Epithelial cell of esophagus (primary cell): Measurements from ENCODE around the gene TNFRSF4.

Experiments used
- DNase-seq: peaks from one replicate; pipeline ENCODE4 v3.0.0; 2010; ENCODE audit warnings: low read depth
- H3K4me3 ChIP-seq: 2 replicates; pipeline ENCODE4 v1.5.1; 2011; ENCODE audit warnings: mild to moderate bottlenecking, low read length, control low read depth
- TF ChIP-seq, protein P1 (sequence below): IDR thresholded peaks from 2 replicates; pipeline ENCODE4 v1.5.1; 2011; ENCODE audit warnings: low read depth, mild to moderate bottlenecking, low read length, control low read depth, inconsistent platforms; ENCODE audit not compliant: insufficient read depth; ENCODE audit errors: missing control alignments

Gene TNFRSF4

DNA sequence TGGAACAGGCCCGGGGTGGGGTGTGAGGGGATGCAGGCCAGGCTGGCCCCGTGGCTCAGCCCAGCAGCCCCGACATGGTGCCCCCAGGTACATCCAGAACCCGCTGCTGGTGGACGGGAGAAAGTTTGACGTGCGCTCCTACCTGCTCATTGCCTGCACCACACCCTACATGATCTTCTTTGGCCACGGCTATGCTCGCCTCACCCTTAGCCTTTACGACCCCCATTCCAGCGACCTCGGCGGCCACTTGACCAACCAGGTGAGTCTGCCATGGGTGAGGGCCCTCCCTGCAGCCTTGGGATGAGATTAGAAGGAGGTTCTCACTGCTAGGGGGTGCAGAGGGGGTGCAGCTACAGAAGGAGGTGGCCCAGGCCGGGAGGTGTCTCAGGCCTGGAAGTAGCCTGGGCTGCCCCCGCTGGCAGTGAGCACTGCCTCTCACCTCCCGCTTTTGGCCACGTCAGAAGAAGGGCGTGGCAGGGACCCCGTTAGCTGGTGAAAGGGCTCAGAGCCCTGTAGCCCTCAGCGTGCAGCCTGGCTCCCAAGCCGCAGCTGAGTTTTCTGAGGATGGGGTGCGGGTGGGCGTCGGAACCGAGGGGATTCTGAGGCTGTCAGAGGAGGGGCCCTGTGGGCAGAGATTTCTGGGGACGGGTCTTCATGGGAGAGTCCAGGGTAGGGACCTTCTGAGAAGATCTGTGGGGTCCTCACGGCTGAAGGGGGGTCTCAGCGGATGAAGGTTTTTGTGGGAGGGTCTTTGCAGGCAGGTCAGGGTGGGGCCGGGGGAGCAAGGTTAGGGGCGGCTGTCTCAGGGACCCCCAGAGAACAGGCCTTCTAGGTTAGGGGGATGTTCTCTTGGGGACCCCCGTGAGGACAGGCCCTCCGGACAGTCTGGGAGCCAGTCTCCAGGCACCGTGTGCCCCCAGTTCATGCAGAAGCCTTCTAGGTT lies 29.8 kb downstream of the TNFRSF4 start:
- no peak overlapping the region for H3K4me3 ChIP-seq
- TF ChIP-seq, protein P1, sequence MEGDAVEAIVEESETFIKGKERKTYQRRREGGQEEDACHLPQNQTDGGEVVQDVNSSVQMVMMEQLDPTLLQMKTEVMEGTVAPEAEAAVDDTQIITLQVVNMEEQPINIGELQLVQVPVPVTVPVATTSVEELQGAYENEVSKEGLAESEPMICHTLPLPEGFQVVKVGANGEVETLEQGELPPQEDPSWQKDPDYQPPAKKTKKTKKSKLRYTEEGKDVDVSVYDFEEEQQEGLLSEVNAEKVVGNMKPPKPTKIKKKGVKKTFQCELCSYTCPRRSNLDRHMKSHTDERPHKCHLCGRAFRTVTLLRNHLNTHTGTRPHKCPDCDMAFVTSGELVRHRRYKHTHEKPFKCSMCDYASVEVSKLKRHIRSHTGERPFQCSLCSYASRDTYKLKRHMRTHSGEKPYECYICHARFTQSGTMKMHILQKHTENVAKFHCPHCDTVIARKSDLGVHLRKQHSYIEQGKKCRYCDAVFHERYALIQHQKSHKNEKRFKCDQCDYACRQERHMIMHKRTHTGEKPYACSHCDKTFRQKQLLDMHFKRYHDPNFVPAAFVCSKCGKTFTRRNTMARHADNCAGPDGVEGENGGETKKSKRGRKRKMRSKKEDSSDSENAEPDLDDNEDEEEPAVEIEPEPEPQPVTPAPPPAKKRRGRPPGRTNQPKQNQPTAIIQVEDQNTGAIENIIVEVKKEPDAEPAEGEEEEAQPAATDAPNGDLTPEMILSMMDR = no peak
- DNase-seq = no peak

DNA sequence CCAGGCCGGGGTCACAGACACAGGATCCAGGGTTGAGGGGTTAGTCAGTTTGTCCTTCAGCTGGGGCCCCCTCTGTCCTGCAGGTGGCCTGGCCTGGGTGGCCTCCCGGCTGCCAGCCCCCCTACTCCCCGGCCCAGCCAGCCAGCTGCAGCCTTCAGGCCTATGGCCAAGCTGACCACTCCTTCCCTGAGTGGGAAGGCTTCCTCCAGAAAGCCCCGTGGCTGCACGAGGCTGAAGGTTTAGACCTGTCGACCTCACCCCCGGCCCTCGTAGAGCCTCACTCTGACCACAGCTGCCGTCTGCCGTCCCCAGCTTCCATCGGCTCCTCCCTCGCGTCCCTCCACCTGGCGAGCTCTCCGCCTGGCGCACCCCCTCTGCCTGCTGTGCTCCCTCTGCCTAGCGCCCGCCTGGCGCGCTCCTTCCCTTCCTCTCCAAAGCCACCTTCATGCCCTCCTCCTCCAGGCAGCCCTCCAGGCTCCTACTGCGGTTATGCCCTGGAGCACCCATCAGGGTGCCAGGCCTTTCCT lies 30.7 kb downstream of the TNFRSF4 start:
- H3K4me3 ChIP-seq = no peak overlapping the region
- TF ChIP-seq, protein P1 = no peak
- no peak for DNase-seq

DNA sequence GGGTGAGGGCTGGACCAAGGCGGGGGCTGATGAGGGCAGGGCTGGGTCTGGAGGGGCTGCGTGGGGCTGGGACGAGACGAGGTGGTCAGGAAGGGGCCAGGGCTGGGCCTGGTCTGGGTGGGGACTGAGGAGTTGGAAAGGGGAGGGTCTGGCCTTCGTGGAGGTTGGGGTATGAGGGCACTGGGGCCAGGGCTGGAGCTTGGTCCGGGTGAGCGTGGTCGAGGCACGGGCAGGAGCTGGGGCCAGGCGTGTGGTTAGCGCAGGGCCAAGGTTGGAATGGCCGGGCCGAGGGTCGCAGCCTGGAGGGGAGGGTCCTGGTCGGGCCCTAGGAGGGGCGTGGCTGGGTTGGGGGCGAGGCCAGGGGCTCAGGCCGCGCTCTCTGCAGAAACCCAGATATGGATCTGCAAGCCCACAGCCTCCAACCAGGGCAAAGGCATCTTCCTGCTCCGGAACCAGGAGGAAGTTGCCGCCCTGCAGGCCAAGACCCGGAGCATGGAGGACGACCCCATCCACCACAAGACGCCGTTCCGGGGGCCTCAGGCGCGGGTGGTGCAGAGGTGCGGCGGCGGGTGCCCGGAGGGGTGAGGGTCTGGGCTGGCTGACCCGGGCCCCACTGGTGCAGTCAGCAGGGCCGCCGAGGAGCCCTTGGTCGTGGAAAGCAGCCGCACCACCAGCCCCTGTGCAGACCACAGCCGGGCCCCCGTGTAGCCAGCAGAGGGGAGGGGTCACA lies 31.3 kb downstream of the TNFRSF4 start:
- H3K4me3 ChIP-seq = no peak overlapping the region
- DNase-seq = no peak
- TF ChIP-seq, protein P1 = no peak

DNA sequence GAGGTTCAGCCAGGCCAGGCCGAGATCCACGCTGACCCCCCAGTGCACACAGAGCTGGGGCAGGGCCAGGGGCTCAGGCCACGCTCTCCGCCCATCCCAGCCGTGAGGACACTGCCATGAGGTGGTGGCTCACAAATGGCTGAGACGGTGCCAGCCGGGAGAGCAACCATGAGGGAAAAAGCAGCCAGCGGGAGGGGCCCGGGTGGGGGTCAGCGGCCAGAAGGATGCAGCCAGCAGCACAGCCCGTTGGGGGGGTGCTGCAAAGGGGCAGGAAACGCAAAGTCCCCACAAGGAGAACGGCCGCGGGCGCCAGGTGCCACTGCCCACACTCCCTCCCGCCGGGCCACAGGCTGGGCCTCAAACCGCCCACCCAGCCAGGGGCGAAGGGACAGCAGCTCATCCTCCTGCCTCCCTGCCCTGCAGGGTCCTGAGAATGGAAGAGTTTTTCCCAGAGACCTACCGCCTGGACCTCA lies 32.0 kb downstream of the TNFRSF4 start:
- DNase-seq = no peak
- TF ChIP-seq, protein P1 = no peak
- H3K4me3 ChIP-seq = no peak overlapping the region

DNA sequence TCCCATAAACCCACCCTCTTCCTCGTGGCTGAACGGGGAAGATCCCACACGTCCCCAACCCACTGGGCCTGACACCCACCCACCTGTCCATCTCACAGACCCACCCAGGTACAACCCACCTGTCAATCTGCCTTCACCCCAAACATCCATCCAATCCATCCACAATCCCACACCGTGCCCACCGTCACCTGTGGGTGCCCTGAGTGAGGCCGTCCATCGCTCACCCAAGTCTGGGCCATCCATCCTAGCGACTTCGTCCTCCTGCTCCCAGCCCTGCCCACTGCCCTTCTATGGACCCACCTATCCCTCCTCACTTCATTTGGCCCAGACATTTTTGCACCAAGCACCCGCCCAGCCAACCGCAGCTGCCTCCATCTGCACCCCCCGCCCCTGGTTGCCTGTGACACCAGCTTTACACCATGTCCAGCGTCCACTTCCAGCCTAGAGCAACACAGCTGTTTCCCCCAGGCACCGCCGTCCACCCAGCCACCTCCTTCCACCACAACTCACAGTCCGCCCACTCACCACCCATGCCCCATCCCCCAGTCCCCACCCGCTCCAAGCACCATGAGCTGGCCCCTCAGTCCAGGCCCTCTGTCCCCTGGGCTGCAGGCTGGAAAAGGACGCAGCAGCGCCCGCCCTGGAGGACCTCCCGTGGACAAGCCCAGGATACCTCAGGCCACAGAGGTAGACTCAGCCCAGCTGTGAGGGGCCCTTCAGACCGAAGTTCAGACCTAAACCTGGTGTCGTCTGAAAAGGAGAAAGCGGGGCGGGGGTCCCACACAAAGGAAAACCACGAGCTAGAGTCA lies 32.6 kb downstream of the TNFRSF4 start:
- no peak overlapping the region for H3K4me3 ChIP-seq
- TF ChIP-seq, protein P1 = no peak
- no peak for DNase-seq
